Measurements from ENCODE around the gene DIO1.

The DIO1 gene

DNA sequence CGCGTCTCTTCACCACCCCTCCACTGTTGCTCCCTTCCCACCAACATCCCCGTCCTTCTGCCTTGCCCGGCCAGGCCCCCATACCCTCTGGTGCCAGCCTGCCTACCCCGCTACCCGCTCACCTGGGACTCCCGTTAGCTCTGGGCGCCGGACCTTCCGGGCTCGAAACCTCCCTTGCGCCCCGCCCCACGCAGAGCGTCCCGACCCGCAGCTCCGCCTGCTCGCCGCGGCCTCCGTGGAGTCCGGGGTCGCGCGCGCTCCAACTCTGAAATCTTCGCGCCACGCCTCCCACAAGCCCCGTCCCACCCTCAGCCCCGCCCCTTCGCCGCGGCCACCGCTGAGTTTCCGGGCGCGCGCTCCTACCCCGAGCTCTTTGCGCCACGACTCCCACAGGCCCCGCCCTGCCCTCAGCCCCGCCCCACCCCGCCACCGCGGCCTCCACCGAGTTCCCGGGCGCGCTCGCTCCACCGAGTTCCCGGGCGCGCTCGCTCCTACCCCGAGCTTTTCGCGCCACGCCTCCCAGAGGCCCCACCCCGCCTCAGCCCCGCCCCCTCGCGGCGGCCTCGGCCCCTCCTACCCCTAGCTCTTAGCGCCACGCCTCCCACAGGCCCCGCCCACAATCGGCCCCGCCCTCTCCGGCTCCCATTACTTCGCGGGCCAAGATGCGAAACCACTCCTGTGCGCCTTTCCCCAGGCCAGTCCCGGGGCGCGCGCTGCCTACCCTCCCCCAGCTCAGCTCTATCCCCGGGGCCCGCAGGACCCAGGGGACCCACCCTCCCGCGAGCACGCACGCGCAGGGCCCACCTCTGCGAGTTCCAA, 51.7 kb downstream of the DIO1 start, which contains the start of gene IFT25:
Gene IFT25 (minus strand): TSS at position 267 of the 819 bp plus-strand sequence. CDS start 5,617 bp downstream, outside the sequence.
- peak; percentile 98 for DNase-seq (ENCODE audit: low read depth)
- H3K4me3 ChIP-seq (ENCODE audit: low read depth, low read length) = peak within 1 kb of the TSS; percentile 84
- TF ChIP-seq, protein P1, sequence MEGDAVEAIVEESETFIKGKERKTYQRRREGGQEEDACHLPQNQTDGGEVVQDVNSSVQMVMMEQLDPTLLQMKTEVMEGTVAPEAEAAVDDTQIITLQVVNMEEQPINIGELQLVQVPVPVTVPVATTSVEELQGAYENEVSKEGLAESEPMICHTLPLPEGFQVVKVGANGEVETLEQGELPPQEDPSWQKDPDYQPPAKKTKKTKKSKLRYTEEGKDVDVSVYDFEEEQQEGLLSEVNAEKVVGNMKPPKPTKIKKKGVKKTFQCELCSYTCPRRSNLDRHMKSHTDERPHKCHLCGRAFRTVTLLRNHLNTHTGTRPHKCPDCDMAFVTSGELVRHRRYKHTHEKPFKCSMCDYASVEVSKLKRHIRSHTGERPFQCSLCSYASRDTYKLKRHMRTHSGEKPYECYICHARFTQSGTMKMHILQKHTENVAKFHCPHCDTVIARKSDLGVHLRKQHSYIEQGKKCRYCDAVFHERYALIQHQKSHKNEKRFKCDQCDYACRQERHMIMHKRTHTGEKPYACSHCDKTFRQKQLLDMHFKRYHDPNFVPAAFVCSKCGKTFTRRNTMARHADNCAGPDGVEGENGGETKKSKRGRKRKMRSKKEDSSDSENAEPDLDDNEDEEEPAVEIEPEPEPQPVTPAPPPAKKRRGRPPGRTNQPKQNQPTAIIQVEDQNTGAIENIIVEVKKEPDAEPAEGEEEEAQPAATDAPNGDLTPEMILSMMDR (IDR thresholded peaks at IDR 0.05; ENCODE audit: insufficient read depth, low read depth, low read length, missing control alignments) = no peak

DNA sequence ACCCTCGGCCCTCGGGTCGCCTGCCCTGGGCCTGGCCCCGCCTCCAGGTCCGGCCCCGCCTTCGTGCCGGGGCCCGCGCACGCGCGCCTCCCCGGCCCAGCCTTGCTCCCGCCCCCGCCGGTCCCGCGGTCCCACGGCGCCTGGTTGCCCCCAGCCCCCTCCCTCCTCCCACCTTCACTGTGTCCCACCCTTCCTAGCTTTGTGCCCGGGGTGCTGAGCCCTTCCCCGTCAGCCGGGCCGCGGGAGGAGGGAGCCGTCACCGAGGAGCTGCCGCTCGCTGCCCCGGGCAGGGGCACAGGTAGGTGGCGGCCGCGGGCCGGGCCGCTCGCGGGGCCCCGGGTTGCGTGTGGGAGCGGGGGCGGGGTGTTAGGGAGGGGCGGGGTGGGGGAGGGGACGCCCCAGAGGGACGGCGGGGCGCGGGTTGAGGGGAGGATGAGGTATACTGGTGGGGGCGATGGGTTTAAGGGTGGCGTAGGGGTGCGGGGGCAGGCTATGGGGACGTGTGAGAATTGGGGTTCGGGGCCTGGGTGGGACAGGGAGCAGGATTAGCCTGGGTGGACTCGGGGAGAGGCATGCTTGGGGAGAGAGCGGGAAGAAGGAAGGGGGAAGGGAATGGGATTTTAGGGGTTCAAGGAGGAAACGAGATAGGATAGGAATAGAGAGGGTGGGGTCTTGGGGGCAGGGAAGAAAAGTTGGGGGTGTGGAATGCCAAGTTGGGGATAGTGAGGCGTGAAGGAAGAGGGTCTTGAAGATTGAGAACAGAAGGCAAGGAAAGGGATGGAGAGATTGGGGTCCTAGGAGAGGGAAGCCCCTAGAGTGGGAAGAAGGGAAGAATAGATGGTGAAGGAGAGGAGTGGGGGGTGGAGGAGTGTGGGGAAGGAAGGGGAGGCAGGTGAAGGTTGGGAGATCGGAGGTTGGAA, 52.5 kb downstream of the DIO1 start, which contains the start of gene LRRC42:
Gene LRRC42 (plus strand): TSS at position 99 of the 920 bp plus-strand sequence. CDS start 5,650 bp downstream, outside the sequence.
- TF ChIP-seq, protein P1 (IDR thresholded peaks at IDR 0.05; ENCODE audit: insufficient read depth, low read depth, low read length, missing control alignments) = peak; percentile 27
- DNase-seq (ENCODE audit: low read depth) = no peak
- H3K4me3 ChIP-seq (ENCODE audit: low read depth, low read length) = peak within 1 kb of the TSS; percentile 84

DNA sequence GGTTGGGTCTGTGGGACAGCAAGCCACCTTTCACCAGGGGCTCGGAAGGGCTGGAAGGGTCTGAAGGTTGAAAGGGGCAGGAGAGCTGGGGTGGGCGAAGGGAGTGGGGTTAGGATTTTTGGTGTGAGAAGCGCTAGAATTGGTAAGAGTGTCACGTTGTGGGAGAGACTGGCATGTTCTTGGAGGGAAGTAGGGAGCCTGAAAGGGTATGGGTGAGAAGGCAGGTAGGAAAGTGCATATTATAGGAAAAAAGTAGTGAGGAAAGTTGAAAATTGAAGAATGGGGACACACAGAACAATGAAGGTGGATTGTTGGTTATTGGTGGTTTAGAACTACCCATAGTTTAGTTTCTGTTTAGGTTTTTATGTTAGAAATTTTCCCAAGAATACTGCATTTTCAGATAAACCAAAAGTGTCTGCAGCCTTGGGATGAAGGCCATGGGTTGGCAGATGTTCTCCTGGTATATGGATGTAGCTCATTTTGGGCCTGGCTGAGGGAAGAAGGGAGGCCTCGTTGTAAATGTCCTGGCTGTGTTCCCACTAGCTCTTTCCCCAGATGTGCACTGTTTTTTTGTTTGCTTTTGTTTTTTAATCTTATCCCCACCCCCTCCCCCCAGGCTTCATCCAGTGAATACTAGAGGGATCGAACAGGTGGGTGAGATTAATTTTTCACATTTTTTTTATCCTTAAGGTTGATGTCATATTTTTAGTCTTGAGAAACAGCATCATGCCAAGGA, 53.4 kb downstream of the DIO1 start:
- DNase-seq (ENCODE audit: low read depth) = no peak
- peak overlapping the region; percentile 84 for H3K4me3 ChIP-seq (ENCODE audit: low read depth, low read length)
- TF ChIP-seq, protein P1 (IDR thresholded peaks at IDR 0.05; ENCODE audit: insufficient read depth, low read depth, low read length, missing control alignments) = no peak

DNA sequence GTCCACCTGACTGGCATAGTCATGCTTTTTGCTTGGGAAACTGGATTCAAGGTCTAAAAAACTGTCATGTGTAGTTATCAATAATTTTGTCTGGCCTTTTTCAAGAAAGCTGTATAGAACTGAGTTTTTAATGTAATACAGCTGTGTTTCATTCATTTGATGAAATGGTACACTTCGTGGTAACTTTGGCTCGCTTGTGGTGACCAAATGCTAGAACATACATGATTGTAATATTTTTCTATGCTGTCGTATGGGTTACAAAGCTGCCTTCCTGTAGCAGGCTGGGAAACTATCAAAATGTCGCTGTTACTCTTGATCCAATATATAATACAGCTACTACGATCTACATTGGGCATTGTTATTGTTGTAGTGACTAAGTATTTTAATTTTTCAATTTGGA, 54.3 kb downstream of the DIO1 start:
- no peak for DNase-seq (ENCODE audit: low read depth)
- TF ChIP-seq, protein P1 (IDR thresholded peaks at IDR 0.05; ENCODE audit: insufficient read depth, low read depth, low read length, missing control alignments) = no peak
- no peak overlapping the region for H3K4me3 ChIP-seq (ENCODE audit: low read depth, low read length)

DNA sequence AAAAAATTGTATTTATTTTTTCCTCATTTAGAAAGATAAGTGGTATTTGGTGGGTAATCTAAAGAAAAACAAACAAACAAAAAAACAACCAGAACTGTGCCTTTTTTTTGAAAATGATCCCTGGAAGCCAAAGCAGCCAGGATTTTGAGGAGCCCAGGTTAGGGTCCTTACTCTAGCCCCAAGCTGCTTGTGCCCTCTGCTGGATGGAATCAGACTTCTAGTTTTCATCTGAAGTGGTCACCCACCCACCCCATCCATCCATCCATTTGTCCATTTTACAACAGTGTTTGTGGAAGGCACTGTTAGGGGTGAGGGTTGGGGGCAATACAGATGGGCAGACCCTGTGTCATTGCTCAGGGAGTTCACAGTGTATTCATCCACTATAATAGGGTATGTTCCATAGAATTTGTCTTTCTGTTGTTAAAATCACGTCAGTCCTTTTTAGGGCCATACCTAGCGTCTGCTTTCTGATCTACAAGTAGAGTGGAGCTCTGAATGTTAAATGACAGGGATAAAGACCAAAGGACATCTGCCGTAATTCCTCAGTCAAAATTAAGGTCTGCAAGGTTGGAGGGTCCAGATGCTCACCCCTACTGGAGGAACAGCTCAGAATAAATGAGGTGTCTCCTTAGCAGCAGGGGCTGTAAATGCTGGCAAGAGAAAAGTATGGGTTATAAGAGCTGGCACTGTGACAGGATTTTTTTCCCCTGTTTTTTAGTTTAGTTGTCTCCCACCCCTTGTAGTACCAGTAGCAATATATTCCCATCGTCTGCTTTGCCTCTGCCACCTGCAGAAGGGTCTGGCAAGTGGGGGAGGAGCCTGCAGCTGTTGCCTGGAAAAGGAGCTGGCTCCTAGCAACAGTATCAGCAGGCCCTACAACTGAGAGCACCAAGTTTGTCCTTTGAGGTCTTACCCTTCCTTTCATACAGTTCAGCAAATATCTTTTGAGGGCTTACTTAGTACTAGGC, 55.3 kb downstream of the DIO1 start:
- TF ChIP-seq, protein P1 (IDR thresholded peaks at IDR 0.05; ENCODE audit: insufficient read depth, low read depth, low read length, missing control alignments) = peak; percentile 57
- H3K4me3 ChIP-seq (ENCODE audit: low read depth, low read length) = no peak overlapping the region
- DNase-seq (ENCODE audit: low read depth) = peak; percentile 57

Measured in GM12865 (cell line).